ENCODE measurements around the gene DEPDC1. TPM values are rescaled to one million over a fixed set of nuclear protein-coding genes. Genes with fewer than 3 reads are reported as not detected.
A peak's percentile ranks its signal among the peaks of the same experiment; 100 is the strongest.

DEPDC1 gene
- total and polyA plus RNA-seq, 4 donors: 0.28 to 4.1 (median 0.40) TPM

GRCh38 chr1:68516066-68516465 lies 19.2 kb upstream of the DEPDC1 start:
- no peak for ATAC-seq (ENCODE audit: insufficient read depth, low FRiP score)
- TF ChIP-seq, protein P1, sequence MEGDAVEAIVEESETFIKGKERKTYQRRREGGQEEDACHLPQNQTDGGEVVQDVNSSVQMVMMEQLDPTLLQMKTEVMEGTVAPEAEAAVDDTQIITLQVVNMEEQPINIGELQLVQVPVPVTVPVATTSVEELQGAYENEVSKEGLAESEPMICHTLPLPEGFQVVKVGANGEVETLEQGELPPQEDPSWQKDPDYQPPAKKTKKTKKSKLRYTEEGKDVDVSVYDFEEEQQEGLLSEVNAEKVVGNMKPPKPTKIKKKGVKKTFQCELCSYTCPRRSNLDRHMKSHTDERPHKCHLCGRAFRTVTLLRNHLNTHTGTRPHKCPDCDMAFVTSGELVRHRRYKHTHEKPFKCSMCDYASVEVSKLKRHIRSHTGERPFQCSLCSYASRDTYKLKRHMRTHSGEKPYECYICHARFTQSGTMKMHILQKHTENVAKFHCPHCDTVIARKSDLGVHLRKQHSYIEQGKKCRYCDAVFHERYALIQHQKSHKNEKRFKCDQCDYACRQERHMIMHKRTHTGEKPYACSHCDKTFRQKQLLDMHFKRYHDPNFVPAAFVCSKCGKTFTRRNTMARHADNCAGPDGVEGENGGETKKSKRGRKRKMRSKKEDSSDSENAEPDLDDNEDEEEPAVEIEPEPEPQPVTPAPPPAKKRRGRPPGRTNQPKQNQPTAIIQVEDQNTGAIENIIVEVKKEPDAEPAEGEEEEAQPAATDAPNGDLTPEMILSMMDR (IDR thresholded peaks at IDR 0.05; ENCODE audit: control extremely low read depth, extremely low read depth): no peak
- 65 to 76% methylated on average over 2 of the region's 2 CpGs for WGBS, 2 donors

GRCh38 chr1:68511254-68511653 lies 14.4 kb upstream of the DEPDC1 start:
- no peaks in the 10 kb centered on the region for H3K27me3 ChIP-seq (ENCODE audit: control insufficient read depth in 3 of 3, insufficient read depth in 3 of 3, low read length in 2 of 3)
- H3K4me1 ChIP-seq (ENCODE audit: control insufficient read depth in 5 of 5, insufficient read depth in 5 of 5, low read length in 5 of 5): no peaks in the 10 kb centered on the region
- no peak overlapping the region for H3K9ac ChIP-seq (ENCODE audit: insufficient read depth in 1 of 2, low read length in 2 of 2)
- H3K27ac ChIP-seq (ENCODE audit: low read depth in 1 of 2, low read length in 1 of 2): no peak overlapping the region
- DNase-seq (no peak), ATAC-seq (ENCODE audit: insufficient read depth, low FRiP score) (no peak)
- no peak overlapping the region for H3K4me3 ChIP-seq
- H3K9me3 ChIP-seq (ENCODE audit: control insufficient read depth in 4 of 4, insufficient read depth in 3 of 4, low read length in 3 of 4): no peaks in the 10 kb centered on the region
- WGBS, 2 donors: 98 to 100% methylated on average over 2 of the region's 2 CpGs
- TF ChIP-seq, protein P1 (IDR thresholded peaks at IDR 0.05; ENCODE audit: control extremely low read depth, extremely low read depth): no peak
- H3K36me3 ChIP-seq (ENCODE audit: control insufficient read depth in 4 of 4, insufficient read depth in 4 of 4, low read length in 4 of 4): no peaks in the 10 kb centered on the region

More at GRCh38 chr1:68516066-68516465, 19.2 kb upstream of the DEPDC1 start:
- H3K9ac ChIP-seq (ENCODE audit: insufficient read depth in 1 of 2, low read length in 2 of 2): no peak overlapping the region
- H3K27ac ChIP-seq (ENCODE audit: low read depth in 1 of 2, low read length in 1 of 2): no peak overlapping the region
- H3K9me3 ChIP-seq (ENCODE audit: control insufficient read depth in 4 of 4, insufficient read depth in 3 of 4, low read length in 3 of 4): no peaks in the 10 kb centered on the region
- H3K36me3 ChIP-seq (ENCODE audit: control insufficient read depth in 4 of 4, insufficient read depth in 4 of 4, low read length in 4 of 4): no peaks in the 10 kb centered on the region
- H3K4me1 ChIP-seq (ENCODE audit: control insufficient read depth in 5 of 5, insufficient read depth in 5 of 5, low read length in 5 of 5): no peaks in the 10 kb centered on the region
- no peaks in the 10 kb centered on the region for H3K27me3 ChIP-seq (ENCODE audit: control insufficient read depth in 3 of 3, insufficient read depth in 3 of 3, low read length in 2 of 3)
- peak in 2 of 3 donors; percentile 22 to 32 for DNase-seq
- no peak overlapping the region for H3K4me3 ChIP-seq

DNA sequence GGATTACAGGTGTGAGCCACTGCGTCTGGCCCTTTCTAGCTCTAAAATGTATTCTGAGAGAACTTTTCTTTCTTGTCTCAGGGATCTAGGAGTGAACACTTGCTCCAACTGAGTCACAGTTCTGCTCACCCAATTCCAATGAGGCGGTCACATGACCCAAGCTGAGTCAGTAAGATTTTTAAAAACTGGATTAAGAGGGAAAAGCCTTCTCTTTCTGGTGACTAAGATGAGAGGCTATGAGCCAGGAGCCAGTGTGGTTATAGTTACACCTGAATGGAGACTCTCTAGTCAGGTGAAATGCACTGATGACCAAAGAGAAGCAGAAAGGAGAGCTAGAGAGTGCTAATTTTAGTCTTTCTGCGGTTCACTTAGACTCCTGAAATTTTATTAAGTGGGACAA lies 9.5 kb upstream of the DEPDC1 start:
- Histone ChIP-seq H3K9me3 (ENCODE audit: control insufficient read depth in 4 of 4, insufficient read depth in 3 of 4, low read length in 3 of 4) (no peaks in the 10 kb centered on the region), H3K27ac (ENCODE audit: low read depth in 1 of 2, low read length in 1 of 2) (no peak overlapping the region), H3K4me3 (no peak overlapping the region), H3K9ac (ENCODE audit: insufficient read depth in 1 of 2, low read length in 2 of 2) (no peak overlapping the region), H3K36me3 (ENCODE audit: control insufficient read depth in 4 of 4, insufficient read depth in 4 of 4, low read length in 4 of 4) (no peaks in the 10 kb centered on the region), H3K27me3 (ENCODE audit: control insufficient read depth in 3 of 3, insufficient read depth in 3 of 3, low read length in 2 of 3) (no peaks in the 10 kb centered on the region), H3K4me1 (ENCODE audit: control insufficient read depth in 5 of 5, insufficient read depth in 5 of 5, low read length in 5 of 5) (no peaks in the 10 kb centered on the region)
- 92 to 93% methylated on average over 3 of the region's 3 CpGs for WGBS, 2 donors
- TF ChIP-seq, protein P1 (IDR thresholded peaks at IDR 0.05; ENCODE audit: control extremely low read depth, extremely low read depth): no peak
- DNase-seq: no peak
- no peak for ATAC-seq (ENCODE audit: insufficient read depth, low FRiP score)

DNA sequence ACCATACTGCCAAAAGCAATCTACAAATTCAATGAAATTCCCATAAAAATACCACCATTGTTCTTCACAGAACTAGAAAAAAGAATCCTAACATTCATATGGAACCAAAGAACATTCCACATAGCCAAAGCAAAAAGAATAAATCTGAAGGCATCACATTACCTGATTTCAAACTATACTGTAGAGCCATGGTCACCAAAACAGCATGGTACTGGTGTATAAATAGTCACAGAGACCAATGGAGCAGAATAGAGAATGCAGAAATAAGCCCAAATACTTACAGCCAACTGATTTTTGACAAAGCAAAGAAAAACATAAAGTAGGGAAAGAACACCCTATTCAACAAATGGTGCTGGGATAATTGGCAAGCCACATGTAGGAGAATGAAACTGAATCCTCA lies 6.2 kb upstream of the DEPDC1 start:
- Histone ChIP-seq H3K27ac (ENCODE audit: low read depth in 1 of 2, low read length in 1 of 2) (no peak overlapping the region), H3K27me3 (ENCODE audit: control insufficient read depth in 3 of 3, insufficient read depth in 3 of 3, low read length in 2 of 3) (no peaks in the 10 kb centered on the region), H3K9ac (ENCODE audit: insufficient read depth in 1 of 2, low read length in 2 of 2) (no peak overlapping the region), H3K9me3 (ENCODE audit: control insufficient read depth in 4 of 4, insufficient read depth in 3 of 4, low read length in 3 of 4) (no peaks in the 10 kb centered on the region), H3K4me1 (ENCODE audit: control insufficient read depth in 5 of 5, insufficient read depth in 5 of 5, low read length in 5 of 5) (no peaks in the 10 kb centered on the region), H3K4me3 (no peak overlapping the region), H3K36me3 (ENCODE audit: control insufficient read depth in 4 of 4, insufficient read depth in 4 of 4, low read length in 4 of 4) (no peaks in the 10 kb centered on the region)
- ATAC-seq (ENCODE audit: insufficient read depth, low FRiP score) (no peak), DNase-seq (no peak)
- TF ChIP-seq, protein P1 (IDR thresholded peaks at IDR 0.05; ENCODE audit: control extremely low read depth, extremely low read depth): no peak
